GM18951 (cell line): ENCODE measurements around the gene OR1D2.
"Not testable (repeated sequence)": the region's sequence is repeated elsewhere in the genome, so short reads cannot be mapped to it uniquely, and the experiment has no call there.

Experiments used
- POLR2A ChIP-seq: IDR thresholded peaks from 4 replicates; pipeline ENCODE4 v1.6.1; 2011; ENCODE audit warnings: mild to moderate bottlenecking; ENCODE audit not compliant: insufficient read length, insufficient read depth; ENCODE audit errors: extremely low read depth
- in situ Hi-C: fragments of 300-500 bp; cut with MboI; formaldehyde crosslinking; loops from one replicate; pipeline ENCODE4 v1.12.0; 2022; ENCODE audit warnings: low sequenced_read_pairs, mixed read lengths, inconsistent platforms; ENCODE audit not compliant: unreplicated experiment

The OR1D2 gene

GRCh38 chr17:3104322-3104721 lies at the start of gene OR1D2:
OR1D2 (minus strand) TSS chr17:3104422; CDS start chr17:3092996, 11,426 bp downstream.
- no peak for TF ChIP-seq POLR2A
- in situ Hi-C loops, result no loop called here

- in situ Hi-C loops, result not testable (repeated sequence)
Measured at GRCh38 chr17:3137494-3137893, 33.3 kb upstream of the OR1D2 start.

DNA sequence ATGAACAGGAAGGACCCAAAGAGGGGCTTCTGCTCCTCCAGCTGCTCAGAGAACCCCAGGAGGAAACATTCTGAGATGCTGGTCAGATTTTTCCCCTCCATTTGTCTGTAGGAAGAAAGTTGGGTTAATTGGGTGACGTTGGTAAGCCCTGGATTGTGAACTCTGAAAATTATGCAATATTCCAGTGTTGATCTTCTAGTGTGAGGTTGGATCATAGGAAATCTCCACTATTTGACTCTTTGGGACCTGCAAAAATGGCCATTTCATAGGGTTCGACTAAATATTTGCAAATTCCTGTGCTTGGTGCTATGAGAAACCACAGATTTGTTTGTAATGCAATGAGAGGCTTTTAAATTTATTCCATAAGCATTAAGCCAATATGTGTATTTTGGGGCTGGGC lies 23.2 kb upstream of the OR1D2 start, which contains the start of gene OR1G1:
TSS of gene OR1G1 (minus strand) at position 101 of the 400 bp plus-strand sequence. CDS start at position 101, 0 bp downstream.
- in situ Hi-C loops, result no loop called here
- TF ChIP-seq POLR2A, result no peak

DNA sequence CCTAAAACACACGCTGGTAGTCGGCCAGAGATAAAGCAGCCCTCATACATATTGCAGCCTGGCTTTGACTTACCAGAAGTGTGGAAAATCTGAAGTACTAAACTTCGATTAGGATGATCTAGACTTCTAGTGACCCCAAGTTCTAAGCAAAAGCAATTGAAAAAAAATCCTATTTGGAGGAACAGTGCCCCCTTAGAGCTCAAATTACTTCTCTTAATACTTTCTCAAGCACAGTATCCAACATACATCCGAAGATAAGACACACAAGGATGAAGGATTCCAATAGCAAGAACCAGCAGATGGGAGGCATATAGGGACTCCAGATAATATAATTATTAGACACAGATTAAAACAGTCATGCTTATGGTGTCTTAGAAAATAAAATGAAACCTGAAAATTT lies 30.4 kb downstream of the OR1D2 start:
- in situ Hi-C loops, result not testable (repeated sequence)

GRCh38 chr17:3065192-3065591 lies 39.0 kb downstream of the OR1D2 start:
- in situ Hi-C loops, result not testable (repeated sequence)

DNA sequence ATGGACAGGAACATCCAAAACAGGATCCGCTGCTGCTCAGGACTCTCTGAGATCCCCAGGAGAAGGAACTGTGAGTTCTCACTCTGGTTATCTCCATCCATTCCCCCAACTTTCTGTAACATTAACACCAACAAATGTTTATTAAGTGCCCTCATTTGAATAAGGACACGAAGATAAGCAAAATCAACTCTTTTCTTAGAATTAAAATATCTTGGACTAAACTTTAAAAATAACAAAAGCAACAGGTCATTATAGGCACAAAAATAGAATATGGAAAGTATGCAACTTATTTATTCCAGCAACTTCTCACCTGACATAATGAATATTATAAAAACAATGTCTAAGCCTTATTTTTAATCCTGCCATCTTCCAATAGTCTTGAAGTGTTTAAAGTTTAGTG lies 40.7 kb downstream of the OR1D2 start, which contains the start of gene OR1D5:
TSS of gene OR1D5 (minus strand) at position 101 of the 400 bp plus-strand sequence. CDS start at position 101, 0 bp downstream.
- in situ Hi-C loops, result not testable (repeated sequence)

DNA sequence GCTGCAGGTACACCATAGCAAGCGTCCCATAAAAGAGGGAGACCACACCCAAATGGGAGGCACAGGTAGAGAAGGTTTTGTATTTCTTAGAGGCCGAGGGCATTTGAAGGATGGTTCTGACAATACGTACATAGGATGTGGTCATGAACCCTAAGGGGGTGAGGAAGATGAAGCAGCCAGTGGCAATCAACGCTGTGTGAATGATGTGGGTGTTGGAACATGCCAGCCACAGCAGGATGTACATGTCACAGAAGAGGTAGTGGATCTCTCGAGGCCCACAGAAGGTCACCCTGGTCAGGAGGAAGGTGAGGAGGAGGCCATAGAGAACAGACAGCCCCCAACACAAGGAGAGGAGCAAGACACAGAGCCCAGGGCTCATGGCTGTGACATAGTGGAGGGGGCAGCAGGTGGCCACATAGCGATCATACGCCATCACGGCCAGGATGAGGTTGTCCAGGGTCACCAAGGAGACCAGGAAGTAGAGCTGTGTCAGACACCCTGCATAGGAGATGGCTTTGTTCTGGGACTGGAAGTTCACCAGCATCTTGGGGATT lies 41.3 kb downstream of the OR1D2 start:
- in situ Hi-C loops, result not testable (repeated sequence)

GRCh38 chr17:3054868-3055267 lies 49.4 kb downstream of the OR1D2 start:
- in situ Hi-C loops, result not testable (repeated sequence)

- in situ Hi-C loops, result no loop called here
- no peak for TF ChIP-seq POLR2A
Measured at GRCh38 chr17:3049705-3050295, 54.4 kb downstream of the OR1D2 start.

DNA sequence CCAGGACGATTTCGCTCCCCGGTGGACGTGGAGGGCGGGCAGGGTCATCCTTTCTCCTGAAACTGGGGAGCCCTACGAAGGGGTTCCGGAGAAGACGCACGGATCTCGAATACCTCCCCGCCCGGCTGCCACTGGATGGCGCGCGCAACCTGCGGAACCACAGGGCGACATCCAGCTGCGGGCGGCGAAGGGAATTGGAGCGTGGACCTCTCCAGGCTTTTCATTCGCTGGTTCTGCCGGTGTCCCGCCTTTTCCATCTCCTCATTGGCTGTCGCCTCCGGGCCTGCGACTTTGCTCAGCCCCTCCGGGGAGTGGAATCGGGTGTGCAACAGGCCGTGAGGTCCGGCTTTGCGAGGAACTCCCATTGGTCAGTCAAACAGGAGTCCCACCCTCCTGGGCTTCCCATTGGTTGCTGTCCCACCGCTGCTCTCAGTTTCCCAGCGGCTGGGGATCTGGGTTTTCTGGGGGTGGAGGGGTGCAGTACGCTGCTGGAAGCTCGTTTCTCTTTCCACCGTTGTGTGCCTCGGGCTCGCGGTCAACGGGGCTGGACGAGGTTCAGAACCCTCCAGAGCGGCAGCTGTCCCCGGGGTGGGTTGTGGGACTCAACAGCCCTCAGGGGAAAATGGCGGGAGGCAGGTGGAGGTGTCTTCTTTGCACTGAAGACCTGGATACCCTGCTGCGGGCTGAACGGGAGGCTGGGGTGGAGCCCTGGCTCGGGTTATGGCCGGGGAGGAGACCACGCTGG lies 55.3 kb downstream of the OR1D2 start:
- in situ Hi-C loops, result no loop called here
- TF ChIP-seq POLR2A, result peak; percentile 35

DNA sequence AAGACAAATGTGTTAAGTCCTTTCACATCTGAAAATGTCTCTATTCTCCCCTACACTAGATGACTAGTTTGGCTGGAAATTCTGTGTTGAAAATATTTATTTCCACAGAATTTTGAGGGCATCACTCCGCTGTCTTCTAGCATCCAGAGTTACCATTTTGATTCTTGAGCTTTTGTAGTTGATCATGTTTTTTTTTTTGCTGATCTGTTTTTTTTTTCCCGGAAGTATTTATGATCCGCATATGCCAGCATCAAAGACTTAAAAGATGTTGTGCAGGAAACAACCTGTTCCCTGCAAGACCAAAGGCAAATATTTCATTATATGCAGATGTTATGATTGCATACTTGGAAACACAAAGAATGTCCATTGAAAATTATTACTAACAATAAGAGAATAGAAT lies 57.5 kb downstream of the OR1D2 start:
- no peak for TF ChIP-seq POLR2A
- in situ Hi-C loops, result no loop called here

- in situ Hi-C loops, result no loop called here
- no peak for TF ChIP-seq POLR2A
Measured at GRCh38 chr17:3043737-3044365, 60.4 kb downstream of the OR1D2 start.

- in situ Hi-C loops, result no loop called here
- TF ChIP-seq POLR2A, result no peak
Measured at GRCh38 chr17:3040882-3041281, 63.3 kb downstream of the OR1D2 start.

GRCh38 chr17:3039736-3040135 lies 64.5 kb downstream of the OR1D2 start:
- in situ Hi-C loops, result no loop called here
- no peak for TF ChIP-seq POLR2A
